GM23248 (cell line): Measurements from ENCODE around the gene RASSF8. TPM values are rescaled to one million over a fixed set of nuclear protein-coding genes. Genes with fewer than 3 reads are reported as not detected.

ENCODE experiments used
- DNase-seq: peaks from one replicate; pipeline ENCODE4 v3.0.0-alpha.2; 2015
- H2AFZ ChIP-seq: fragments of 200-600 bp; sonication (generic); 2 replicates; pipeline ENCODE4 v1.6.1; 2016; ENCODE audit warnings: antibody characterized with exemption
- H3F3A ChIP-seq: fragments of 200-600 bp; sonication (generic); 2 replicates; pipeline ENCODE4 v1.6.1; 2016; ENCODE audit warnings: mild to moderate bottlenecking, antibody characterized with exemption, mixed run types; ENCODE audit not compliant: insufficient read depth
- H3K27ac ChIP-seq: fragments of 200-600 bp; sonication (generic); 2 replicates; pipeline ENCODE4 v1.5.1; 2016; ENCODE audit warnings: mild to moderate bottlenecking
- H3K27me3 ChIP-seq: fragments of 200-600 bp; sonication (generic); replicated peaks from 2 replicates; pipeline ENCODE4 v1.6.1; 2016; ENCODE audit warnings: mild to moderate bottlenecking; ENCODE audit not compliant: insufficient read depth
- H3K36me3 ChIP-seq: fragments of 200-600 bp; sonication (generic); 2 replicates; pipeline ENCODE4 v1.6.1; 2016; ENCODE audit warnings: low read depth, mild to moderate bottlenecking
- H3K4me1 ChIP-seq: fragments of 200-600 bp; sonication (generic); 2 replicates; pipeline ENCODE4 v1.6.1; 2016; ENCODE audit warnings: mild to moderate bottlenecking; ENCODE audit not compliant: insufficient read depth
- H3K4me2 ChIP-seq: fragments of 200-600 bp; sonication (generic); one replicate; pipeline ENCODE4 v1.6.1; 2016; ENCODE audit warnings: mild to moderate bottlenecking; ENCODE audit not compliant: unreplicated experiment
- H3K4me3 ChIP-seq: fragments of 200-600 bp; sonication (generic); 2 replicates; pipeline ENCODE4 v1.5.1; 2016; ENCODE audit warnings: mild to moderate bottlenecking
- H3K79me2 ChIP-seq: fragments of 200-600 bp; sonication (generic); 2 replicates; pipeline ENCODE4 v1.6.1; 2016; ENCODE audit warnings: mild to moderate bottlenecking; ENCODE audit not compliant: insufficient read depth
- H3K9ac ChIP-seq: fragments of 200-600 bp; sonication (generic); 2 replicates; pipeline ENCODE4 v1.6.1; 2016; ENCODE audit warnings: mild to moderate bottlenecking
- H3K9me2 ChIP-seq: fragments of 200-600 bp; sonication (generic); 2 replicates; pipeline ENCODE4 v1.6.1; 2016; ENCODE audit warnings: mixed run types, mild to moderate bottlenecking, moderate library complexity; ENCODE audit not compliant: insufficient read depth
- H3K9me3 ChIP-seq: fragments of 200-600 bp; sonication (generic); one replicate; pipeline ENCODE4 v1.6.1; 2017; ENCODE audit warnings: low read depth
- H4K20me1 ChIP-seq: fragments of 200-600 bp; sonication (generic); 2 replicates; pipeline ENCODE4 v1.6.0; 2016; ENCODE audit not compliant: insufficient read depth
- EZH2 ChIP-seq: fragments of 200-600 bp; sonication (generic); IDR thresholded peaks from 2 replicates; pipeline ENCODE4 v1.6.1; 2018; ENCODE audit warnings: antibody characterized with exemption, mild to moderate bottlenecking; ENCODE audit not compliant: insufficient read depth, poor library complexity, severe bottlenecking
- EZH2phosphoT487 ChIP-seq: fragments of 200-600 bp; sonication (generic); IDR thresholded peaks from 2 replicates; pipeline ENCODE4 v1.6.1; 2018; ENCODE audit warnings: antibody characterized with exemption, moderate library complexity, mild to moderate bottlenecking, low read depth; ENCODE audit not compliant: insufficient read depth
- WGBS, 2 experiments: methylation state at CpG; one replicate each; pipeline ENCODE4 v1.1.6; 2015 to 2017; ENCODE audit warnings: low lambda C conversion rate in 2 of 2, low coverage in 1 of 2; ENCODE audit errors: missing lambda C conversion rate in 2 of 2; 5-methylcytosine and 5-hydroxymethylcytosine counted together
- in situ Hi-C: fragments of 300-500 bp; cut with MboI; formaldehyde crosslinking; loops from 2 replicates; pipeline ENCODE4 v1.15.0; 2020
- polyA plus RNA-seq: library from polyadenylated mRNA; unstranded; fragments of >200 nt; fragmentation: Nextera tagmentation; extraction: Ambion mirVana; gene quantifications from 2 replicates; pipeline ENCODE4 v1.2.1, GENCODE V29; 2016
- total RNA-seq: library from RNA; depleted of rRNA; stranded (reverse); fragments of >200 nt; shearing (Covaris generic); gene quantifications from 2 replicates; pipeline ENCODE4 v1.2.3, GENCODE V29; 2014

Gene RASSF8
- total and polyA plus RNA-seq, 2 experiments from 2014 or later, result 11.2 to 80.1 TPM

DNA sequence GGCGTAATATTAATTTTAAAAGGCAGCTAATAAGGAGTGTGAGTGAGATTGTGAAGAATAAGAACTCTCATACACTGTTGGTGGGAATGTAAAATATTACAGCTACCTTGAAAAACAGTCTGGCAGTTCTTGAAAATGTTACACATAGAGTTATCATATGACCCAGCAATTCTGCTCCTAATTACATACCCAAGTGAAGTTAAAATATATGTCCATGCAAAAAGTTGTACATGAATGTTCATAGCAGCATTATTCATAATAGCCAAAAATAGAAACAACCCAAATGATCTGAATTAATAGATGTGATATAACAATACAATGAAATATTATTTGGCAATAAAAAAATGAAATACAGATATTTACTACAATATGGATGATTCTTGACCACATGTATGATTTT lies 68.2 kb downstream of the RASSF8 start:
- Histone ChIP-seq H3K79me2 (peaks cover 100% of the 10 kb centered on the region), H3F3A (peaks cover 39% of the 10 kb centered on the region), H3K4me1 (peaks cover 45% of the 10 kb centered on the region), H3K27ac (no peak overlapping the region), H3K4me2 (no peak overlapping the region), H3K27me3 (no peaks in the 10 kb centered on the region), H2AFZ (no peak overlapping the region), H3K9me2 (no peaks in the 10 kb centered on the region), H3K9ac (no peak overlapping the region), H3K9me3 (no peaks in the 10 kb centered on the region), H3K4me3 (no peak overlapping the region), H3K36me3 (no peaks in the 10 kb centered on the region), H4K20me1 (no peaks in the 10 kb centered on the region)
- WGBS, 2 experiments, result 100% methylated on average over 1 of the region's 1 CpG
- DNase-seq, result no peak
- in situ Hi-C loops, result no loop called here
- no peak for TF ChIP-seq EZH2phosphoT487
- no peak for TF ChIP-seq EZH2

DNA sequence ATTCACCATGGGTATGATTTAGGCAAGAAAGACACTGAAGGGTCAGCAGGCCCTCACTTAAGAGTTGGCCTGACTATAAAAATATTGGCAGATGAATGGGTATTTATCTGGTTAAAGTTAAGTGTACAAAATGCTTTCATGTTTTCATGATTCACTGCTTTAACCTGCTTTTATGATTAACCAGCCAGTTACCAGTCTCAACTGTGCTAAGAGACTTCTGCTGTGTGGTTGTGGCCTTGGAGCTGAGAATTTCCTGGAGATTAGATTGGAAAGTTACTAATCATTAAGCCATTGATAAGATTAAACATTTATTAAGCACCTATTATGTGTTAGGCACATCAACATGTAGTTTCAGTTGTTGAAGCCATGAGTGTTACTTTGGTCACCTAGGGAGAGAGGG lies 68.9 kb downstream of the RASSF8 start:
- H3F3A ChIP-seq, result peaks cover 46% of the 10 kb centered on the region
- no peaks in the 10 kb centered on the region for H3K27me3 ChIP-seq
- H3K4me3 ChIP-seq, result no peak overlapping the region
- no peaks in the 10 kb centered on the region for H3K36me3 ChIP-seq
- TF ChIP-seq EZH2phosphoT487 (no peak), EZH2 (no peak)
- H3K79me2 ChIP-seq, result peaks cover 100% of the 10 kb centered on the region
- H4K20me1 ChIP-seq, result no peaks in the 10 kb centered on the region
- peaks cover 52% of the 10 kb centered on the region for H3K4me1 ChIP-seq
- no peaks in the 10 kb centered on the region for H3K9me3 ChIP-seq
- DNase-seq, result no peak
- no peak overlapping the region for H3K4me2 ChIP-seq
- H3K9ac ChIP-seq, result no peak overlapping the region
- H3K9me2 ChIP-seq, result no peaks in the 10 kb centered on the region
- peak overlapping the region; percentile 4; the same call in 1 of the 2 replicates for H3K27ac ChIP-seq
- in situ Hi-C loops, result no loop called here
- H2AFZ ChIP-seq, result no peak overlapping the region

DNA sequence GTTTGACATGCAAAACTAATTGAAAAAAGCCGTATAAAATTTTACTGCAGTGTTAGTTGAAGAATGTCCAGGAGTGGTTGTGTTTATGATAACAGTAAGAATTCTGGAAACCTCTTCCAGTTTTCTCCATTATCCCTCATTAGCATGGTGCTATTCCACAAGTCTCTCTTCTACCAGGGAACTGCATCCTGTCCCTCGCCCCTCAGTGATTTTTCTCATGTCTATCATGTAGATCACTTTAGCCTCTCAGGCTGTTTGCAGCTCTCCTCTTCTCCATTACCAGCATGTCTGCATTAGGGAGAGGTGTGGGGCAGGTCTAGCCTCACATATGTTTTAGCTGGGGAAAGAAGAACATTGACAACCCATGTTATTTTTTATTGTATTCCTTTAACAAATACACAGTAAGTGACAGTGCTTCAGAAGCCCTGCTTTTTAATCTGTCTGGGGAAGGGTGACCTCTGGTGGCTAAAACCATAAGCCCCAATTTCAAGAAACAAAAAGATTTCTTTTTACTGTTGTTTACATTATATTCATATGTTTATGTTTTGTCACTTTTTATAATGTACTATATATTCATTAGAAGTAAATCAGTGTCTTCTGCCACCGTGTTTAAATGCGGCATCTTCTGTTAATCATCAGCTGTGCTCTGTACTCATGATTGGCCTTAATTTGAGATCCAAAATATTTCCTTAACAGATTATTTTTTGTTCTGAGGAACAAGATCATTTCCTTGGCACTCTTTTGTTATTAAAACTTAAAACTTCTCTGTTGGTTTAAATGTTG lies 70.7 kb downstream of the RASSF8 start:
- peaks cover 100% of the 10 kb centered on the region for H3K79me2 ChIP-seq
- 12 to 17% methylated on average over 4 of the region's 4 CpGs for WGBS, 2 experiments
- H3K4me2 ChIP-seq, result peak overlapping the region; percentile 59
- H3K4me3 ChIP-seq, result peak overlapping the region; percentile 29
- DNase-seq, result peak; percentile 72
- H3K27me3 ChIP-seq, result no peaks in the 10 kb centered on the region
- no peaks in the 10 kb centered on the region for H3K9me3 ChIP-seq
- H2AFZ ChIP-seq, result no peak overlapping the region
- H3K27ac ChIP-seq, result peak overlapping the region; percentile 46
- H3K9me2 ChIP-seq, result no peaks in the 10 kb centered on the region
- TF ChIP-seq EZH2, result no peak
- TF ChIP-seq EZH2phosphoT487, result no peak
- peaks cover 61% of the 10 kb centered on the region for H3F3A ChIP-seq
- peaks cover 69% of the 10 kb centered on the region for H3K4me1 ChIP-seq
- in situ Hi-C loops, result no loop called here
- H3K36me3 ChIP-seq, result no peaks in the 10 kb centered on the region
- no peaks in the 10 kb centered on the region for H4K20me1 ChIP-seq
- H3K9ac ChIP-seq, result peak overlapping the region; percentile 57

- Histone ChIP-seq H3K4me1 (peaks cover 74% of the 10 kb centered on the region), H3K9me2 (no peaks in the 10 kb centered on the region), H3F3A (peaks cover 67% of the 10 kb centered on the region), H3K9ac (peak overlapping the region; percentile 57), H2AFZ (no peak overlapping the region), H3K27me3 (no peaks in the 10 kb centered on the region), H3K27ac (peak overlapping the region; percentile 46), H3K79me2 (peaks cover 100% of the 10 kb centered on the region), H3K4me3 (peak overlapping the region; percentile 29), H3K9me3 (no peaks in the 10 kb centered on the region), H4K20me1 (no peaks in the 10 kb centered on the region), H3K4me2 (peak overlapping the region; percentile 59), H3K36me3 (no peaks in the 10 kb centered on the region)
- DNase-seq, result peak; percentile 42
- 13 to 15% methylated on average over 3 of the region's 3 CpGs for WGBS, 2 experiments
- TF ChIP-seq EZH2phosphoT487, result no peak
- no peak for TF ChIP-seq EZH2
- in situ Hi-C loops, result no loop called here
Observed at GRCh38 chr12:26029736-26030022, 71.2 kb downstream of the RASSF8 start.
